GM12891 (cell line): Measurements from ENCODE around the gene SKI.

Source experiments
- POLR2A ChIP-seq: IDR thresholded peaks from 2 replicates; pipeline ENCODE4 v1.6.1; 2011; ENCODE audit warnings: low read depth, low read length, control low read depth
- POLR2AphosphoS5 ChIP-seq: IDR thresholded peaks from 2 replicates; pipeline ENCODE4 v1.6.1; 2011; ENCODE audit warnings: low read depth, low read length, control low read depth
- POU2F2 ChIP-seq: IDR thresholded peaks from 2 replicates; pipeline ENCODE4 v1.6.1; 2011; ENCODE audit warnings: low read depth, mild to moderate bottlenecking, control low read depth, low read length, moderate library complexity
- SPI1 ChIP-seq: IDR thresholded peaks from 2 replicates; pipeline ENCODE4 v1.6.1; 2011; ENCODE audit warnings: low read depth, low read length, control low read depth
- TAF1 ChIP-seq: IDR thresholded peaks from 2 replicates; pipeline ENCODE4 v1.6.1; 2011; ENCODE audit warnings: low read depth, low read length, control low read depth

- TF ChIP-seq POLR2AphosphoS5 (no peak), TAF1 (no peak), POU2F2 (no peak), POLR2A (no peak), SPI1 (no peak)
Observed at GRCh38 chr1:2203671-2204414, 24.3 kb upstream of the SKI start.
